Measurements from ENCODE around the gene SLC25A45.

DNA sequence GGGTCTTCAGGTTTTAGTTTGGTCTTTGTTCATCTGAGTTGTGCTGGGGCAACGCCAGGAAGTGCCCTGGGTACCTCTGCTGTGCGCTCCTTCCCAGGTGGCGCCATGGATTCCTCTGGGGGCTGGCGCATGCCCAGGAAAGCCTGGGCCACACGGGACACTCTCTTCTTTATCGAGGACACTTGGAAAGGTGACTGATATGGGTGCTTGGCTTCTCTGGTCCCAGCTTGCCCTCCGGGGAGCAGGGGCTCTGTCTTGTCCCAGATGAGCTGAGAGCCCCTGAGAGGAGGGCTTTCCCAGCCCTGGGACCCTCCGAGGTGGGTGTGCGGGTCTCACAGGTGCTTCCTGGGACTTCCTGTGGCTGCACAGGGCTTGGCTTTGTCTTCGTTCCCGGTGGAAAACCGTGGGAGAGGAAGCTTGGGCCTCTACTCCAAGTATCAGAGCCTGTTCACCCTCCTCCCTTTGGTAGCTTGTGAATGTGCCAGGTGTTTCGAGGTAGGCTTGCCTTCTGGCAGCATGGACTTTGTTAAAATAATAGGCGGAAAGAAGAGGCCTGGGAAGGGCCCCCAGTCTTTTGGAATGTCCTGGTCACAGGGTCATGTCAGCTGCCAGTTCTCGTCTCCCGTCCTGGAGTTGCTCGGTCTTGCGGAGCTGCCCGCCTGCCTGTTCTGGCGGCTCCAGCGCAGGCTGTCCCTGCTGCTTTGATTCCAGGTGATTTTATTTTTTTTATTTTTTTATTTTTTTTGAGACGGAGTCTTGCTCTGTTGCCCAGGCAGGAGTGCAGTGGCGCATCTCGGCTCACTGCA, 30.0 kb upstream of the SLC25A45 start:
- TF ChIP-seq, protein P1, sequence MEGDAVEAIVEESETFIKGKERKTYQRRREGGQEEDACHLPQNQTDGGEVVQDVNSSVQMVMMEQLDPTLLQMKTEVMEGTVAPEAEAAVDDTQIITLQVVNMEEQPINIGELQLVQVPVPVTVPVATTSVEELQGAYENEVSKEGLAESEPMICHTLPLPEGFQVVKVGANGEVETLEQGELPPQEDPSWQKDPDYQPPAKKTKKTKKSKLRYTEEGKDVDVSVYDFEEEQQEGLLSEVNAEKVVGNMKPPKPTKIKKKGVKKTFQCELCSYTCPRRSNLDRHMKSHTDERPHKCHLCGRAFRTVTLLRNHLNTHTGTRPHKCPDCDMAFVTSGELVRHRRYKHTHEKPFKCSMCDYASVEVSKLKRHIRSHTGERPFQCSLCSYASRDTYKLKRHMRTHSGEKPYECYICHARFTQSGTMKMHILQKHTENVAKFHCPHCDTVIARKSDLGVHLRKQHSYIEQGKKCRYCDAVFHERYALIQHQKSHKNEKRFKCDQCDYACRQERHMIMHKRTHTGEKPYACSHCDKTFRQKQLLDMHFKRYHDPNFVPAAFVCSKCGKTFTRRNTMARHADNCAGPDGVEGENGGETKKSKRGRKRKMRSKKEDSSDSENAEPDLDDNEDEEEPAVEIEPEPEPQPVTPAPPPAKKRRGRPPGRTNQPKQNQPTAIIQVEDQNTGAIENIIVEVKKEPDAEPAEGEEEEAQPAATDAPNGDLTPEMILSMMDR (IDR thresholded peaks at IDR 0.05): no peak
- no peak for TF ChIP-seq EP300 (IDR thresholded peaks at IDR 0.05)
- TF ChIP-seq POLR2A (IDR thresholded peaks at IDR 0.05): no peak
